HG02938 (cell line): ENCODE measurements around the gene LMOD3.

ENCODE experiments used
- ATAC-seq: cut with Tn5 transposase; IDR thresholded peaks from one replicate; pipeline ENCODE4 v1.9.1; 2021; ENCODE audit warnings: mild to moderate bottlenecking, moderate library complexity; ENCODE audit not compliant: unreplicated experiment

The LMOD3 gene

GRCh38 chr3:69126216-69126615, 3.8 kb upstream of the LMOD3 start:
- ATAC-seq, result no peak

- no peak for ATAC-seq
Observed at GRCh38 chr3:69121950-69122349, 445 bp downstream of the LMOD3 start.

- ATAC-seq, result no peak
Observed at GRCh38 chr3:69121513-69121912, 882 bp downstream of the LMOD3 start.

GRCh38 chr3:69120879-69121464, 1.4 kb downstream of the LMOD3 start:
- peak; percentile 92 for ATAC-seq

- no peak for ATAC-seq
Observed at GRCh38 chr3:69119681-69120080, 2.7 kb downstream of the LMOD3 start.

- ATAC-seq, result no peak
Observed at GRCh38 chr3:69119138-69119537, 3.3 kb downstream of the LMOD3 start.

- ATAC-seq, result no peak
Observed at GRCh38 chr3:69118555-69118954, 3.8 kb downstream of the LMOD3 start.

- ATAC-seq, result no peak
Observed at GRCh38 chr3:69116897-69117296, 5.5 kb downstream of the LMOD3 start.

GRCh38 chr3:69116162-69116561, 6.2 kb downstream of the LMOD3 start:
- ATAC-seq, result no peak

GRCh38 chr3:69115731-69116130, 6.7 kb downstream of the LMOD3 start:
- ATAC-seq, result no peak

GRCh38 chr3:69113536-69113935, 8.9 kb downstream of the LMOD3 start:
- no peak for ATAC-seq

- ATAC-seq, result no peak
Observed at GRCh38 chr3:69110941-69111546, 11.4 kb downstream of the LMOD3 start.

- ATAC-seq, result no peak
Observed at GRCh38 chr3:69108811-69109210, 13.6 kb downstream of the LMOD3 start.

- ATAC-seq, result no peak
Observed at GRCh38 chr3:69107841-69108240, 14.6 kb downstream of the LMOD3 start.

- ATAC-seq, result no peak
Observed at GRCh38 chr3:69105320-69105719, 17.1 kb downstream of the LMOD3 start.

GRCh38 chr3:69104586-69104985, 17.8 kb downstream of the LMOD3 start:
- no peak for ATAC-seq

GRCh38 chr3:69103123-69103522, 19.3 kb downstream of the LMOD3 start:
- no peak for ATAC-seq

GRCh38 chr3:69102384-69102783, 20.0 kb downstream of the LMOD3 start:
- no peak for ATAC-seq

GRCh38 chr3:69099576-69099975, 22.8 kb downstream of the LMOD3 start:
- no peak for ATAC-seq

- ATAC-seq, result no peak
Observed at GRCh38 chr3:69097407-69098086, 24.8 kb downstream of the LMOD3 start.

- ATAC-seq, result no peak
Observed at GRCh38 chr3:69096299-69096698, 26.1 kb downstream of the LMOD3 start.

- no peak for ATAC-seq
Observed at GRCh38 chr3:69095636-69096035, 26.8 kb downstream of the LMOD3 start.
